Spinal cord (tissue), 10 donors: ENCODE data around the gene KLHL18. TPM values are rescaled to one million over a fixed set of nuclear protein-coding genes. Genes with fewer than 3 reads are reported as not detected.
"Not testable (repeated sequence)": the region's sequence is repeated elsewhere in the genome, so short reads cannot be mapped to it uniquely, and the experiment has no call there.

ENCODE experiments used
- DNase-seq, 6 donors: peaks; one replicate each; pipeline versions ENCODE4 v3.0.0 to v3.0.0-alpha.2; 2013 to 2015; ENCODE audit warnings: low spot score in 6 of 6, low read depth in 4 of 6
- H3K27ac ChIP-seq: one replicate; pipeline ENCODE4 v1.5.1; 2013; ENCODE audit warnings: low read depth, low read length, control low read depth
- H3K27me3 ChIP-seq: one replicate; pipeline ENCODE4 v1.6.1; 2013; ENCODE audit warnings: low read length; ENCODE audit not compliant: control insufficient read depth, insufficient read depth
- H3K36me3 ChIP-seq: one replicate; pipeline ENCODE4 v1.6.1; 2013; ENCODE audit warnings: low read length; ENCODE audit not compliant: control insufficient read depth, insufficient read depth
- H3K4me1 ChIP-seq: one replicate; pipeline ENCODE4 v1.6.1; 2013; ENCODE audit warnings: low read length; ENCODE audit not compliant: control insufficient read depth, insufficient read depth
- H3K4me3 ChIP-seq: one replicate; pipeline ENCODE4 v1.5.1; 2013; ENCODE audit warnings: low read depth, low read length, control low read depth
- H3K9me3 ChIP-seq: one replicate; pipeline ENCODE4 v1.6.1; 2013; ENCODE audit warnings: low read length; ENCODE audit not compliant: control insufficient read depth, insufficient read depth
- WGBS: methylation state at CpG from one replicate; pipeline ENCODE4 v1.1.5; 2013; ENCODE audit warnings: missing lambda C conversion rate; ENCODE audit not compliant: insufficient coverage; 5-methylcytosine and 5-hydroxymethylcytosine counted together
- polyA plus RNA-seq, 2 donors: library from polyadenylated mRNA; unstranded; fragments of 120-200 nt; gene quantifications; one replicate each; pipeline ENCODE4 v1.2.1, GENCODE V29; 2013; ENCODE audit not compliant: insufficient read length in 2 of 2
- total RNA-seq, 2 donors: library from RNA; depleted of rRNA in 1 of 2; stranded (reverse); fragments of 120-200 nt in 1 of 2; fragments of >200 nt in 1 of 2; gene quantifications; one replicate each; pipeline versions ENCODE4 v1.2.3 to v1.2.4, GENCODE V29; 2013 to 2014
- donor health status: healthy.

Gene KLHL18
- total and polyA plus RNA-seq, 4 donors = 17.5 to 29.0 (median 24.9) TPM

- H3K27me3 ChIP-seq = peaks cover 3% of the 10 kb centered on the region
- H3K9me3 ChIP-seq = no peaks in the 10 kb centered on the region
- no peak overlapping the region for H3K4me3 ChIP-seq
- DNase-seq = no peak
- no peaks in the 10 kb centered on the region for H3K36me3 ChIP-seq
- WGBS = 94% methylated on average over 3 of the region's 7 CpGs
- H3K27ac ChIP-seq = no peak overlapping the region
- H3K4me1 ChIP-seq = no peaks in the 10 kb centered on the region
These were observed 84.9 kb downstream of the KLHL18 start for GRCh38 chr3:47367631-47368030.

- H3K27ac ChIP-seq, H3K27me3 ChIP-seq, H3K4me3 ChIP-seq, H3K4me1 ChIP-seq, H3K36me3 ChIP-seq, H3K9me3 ChIP-seq, DNase-seq: not testable (repeated sequence)
- WGBS = 90% methylated on average over 4 of the region's 8 CpGs
These were observed 87.3 kb downstream of the KLHL18 start for GRCh38 chr3:47370020-47370419.

GRCh38 chr3:47370887-47371697 is 88.3 kb downstream of the KLHL18 start:
- H3K9me3 ChIP-seq = no peaks in the 10 kb centered on the region
- H3K4me1 ChIP-seq = no peaks in the 10 kb centered on the region
- peak in 1 of 6 donors; percentile 20 for DNase-seq
- H3K4me3 ChIP-seq = no peak overlapping the region
- H3K27ac ChIP-seq = no peak overlapping the region
- no peaks in the 10 kb centered on the region for H3K36me3 ChIP-seq
- 62% methylated on average over 8 of the region's 13 CpGs for WGBS
- peaks cover 3% of the 10 kb centered on the region for H3K27me3 ChIP-seq

GRCh38 chr3:47374587-47374986 is 91.8 kb downstream of the KLHL18 start:
- H3K9me3 ChIP-seq = no peaks in the 10 kb centered on the region
- peaks cover 4% of the 10 kb centered on the region for H3K4me1 ChIP-seq
- H3K27ac ChIP-seq = no peak overlapping the region
- H3K27me3 ChIP-seq = peaks cover 3% of the 10 kb centered on the region
- H3K36me3 ChIP-seq = no peaks in the 10 kb centered on the region
- H3K4me3 ChIP-seq = no peak overlapping the region
- no peak for DNase-seq

GRCh38 chr3:47376393-47376792 is 93.6 kb downstream of the KLHL18 start:
- peaks cover 3% of the 10 kb centered on the region for H3K36me3 ChIP-seq
- no peak overlapping the region for H3K27ac ChIP-seq
- H3K9me3 ChIP-seq = no peaks in the 10 kb centered on the region
- peaks cover 3% of the 10 kb centered on the region for H3K27me3 ChIP-seq
- whole genome bisulfite sequencing = 83% methylated on average over 3 of the region's 3 CpGs
- no peak overlapping the region for H3K4me3 ChIP-seq
- DNase-seq = no peak
- H3K4me1 ChIP-seq = peaks cover 13% of the 10 kb centered on the region

GRCh38 chr3:47377186-47377585 is 94.4 kb downstream of the KLHL18 start:
- H3K4me3 ChIP-seq = no peak overlapping the region
- H3K27ac ChIP-seq = no peak overlapping the region
- H3K9me3 ChIP-seq = no peaks in the 10 kb centered on the region
- H3K36me3 ChIP-seq = peaks cover 3% of the 10 kb centered on the region
- 91% methylated on average over 2 of the region's 2 CpGs for WGBS
- H3K27me3 ChIP-seq = no peaks in the 10 kb centered on the region
- DNase-seq = no peak
- H3K4me1 ChIP-seq = peaks cover 21% of the 10 kb centered on the region

- Histone ChIP-seq H3K4me3 (no peak overlapping the region), H3K9me3 (no peaks in the 10 kb centered on the region), H3K27ac (no peak overlapping the region), H3K36me3 (peaks cover 3% of the 10 kb centered on the region), H3K4me1 (peaks cover 25% of the 10 kb centered on the region), H3K27me3 (no peaks in the 10 kb centered on the region)
- DNase-seq = no peak
These were observed 96.1 kb downstream of the KLHL18 start for GRCh38 chr3:47378869-47379268.

GRCh38 chr3:47379411-47379899 is 96.7 kb downstream of the KLHL18 start:
- no peak for DNase-seq
- WGBS = 95% methylated on average over 17 of the region's 19 CpGs
- Histone ChIP-seq H3K27me3 (no peaks in the 10 kb centered on the region), H3K4me3 (peak overlapping the region; percentile 96), H3K9me3 (no peaks in the 10 kb centered on the region), H3K4me1 (peaks cover 25% of the 10 kb centered on the region), H3K36me3 (peaks cover 3% of the 10 kb centered on the region), H3K27ac (no peak overlapping the region)

- peak overlapping the region; percentile 96 for H3K4me3 ChIP-seq
- H3K36me3 ChIP-seq = peaks cover 6% of the 10 kb centered on the region
- no peak for DNase-seq
- H3K4me1 ChIP-seq = peaks cover 25% of the 10 kb centered on the region
- H3K27ac ChIP-seq = peak overlapping the region; percentile 98
- no peaks in the 10 kb centered on the region for H3K9me3 ChIP-seq
- no peaks in the 10 kb centered on the region for H3K27me3 ChIP-seq
- WGBS = under 1% methylated on average over 14 of the region's 23 CpGs
These were observed 97.4 kb downstream of the KLHL18 start for GRCh38 chr3:47380026-47380600.
